K562 (cell line): ENCODE measurements around the gene RNF11. TPM values are rescaled to one million over a fixed set of nuclear protein-coding genes. Genes with fewer than 3 reads are reported as not detected.
A peak's percentile ranks its signal among the peaks of the same experiment; 100 is the strongest.

Experiments
- CBX2 ChIP-seq: fragments of 200-600 bp; sonication (generic); IDR thresholded peaks from one replicate; pipeline ENCODE4 v1.6.1; 2012; ENCODE audit warnings: mild to moderate bottlenecking, low read length, inconsistent platforms; ENCODE audit not compliant: insufficient read depth, poor library complexity, severe bottlenecking
- CCNT2 ChIP-seq: IDR thresholded peaks from 2 replicates; pipeline ENCODE4 v1.6.1; 2011; ENCODE audit warnings: borderline replicate concordance, low read depth, mild to moderate bottlenecking, moderate library complexity, mixed read lengths, low read length; ENCODE audit not compliant: insufficient read length; ENCODE audit errors: extremely low read depth
- E2F5 ChIP-seq: sonication (generic); formaldehyde crosslinking; IDR thresholded peaks from 2 replicates; pipeline ENCODE4 v1.8.0; 2022; ENCODE audit warnings: mild to moderate bottlenecking, missing genetic modification reagents
- KDM1A ChIP-seq, 2 experiments: fragments of 450-650 bp; IDR thresholded peaks; 2 replicates each; pipeline ENCODE4 v1.6.1; 2016; ENCODE audit warnings: mild to moderate bottlenecking in 2 of 2
- KDM5B ChIP-seq: fragments of 200-600 bp; sonication (generic); IDR thresholded peaks from 2 replicates; pipeline ENCODE4 v1.6.1; 2012; ENCODE audit warnings: low read depth, mild to moderate bottlenecking, moderate library complexity, low read length, control low read depth, inconsistent platforms; ENCODE audit not compliant: insufficient replicate concordance
- MED1 ChIP-seq: sonication (generic); formaldehyde crosslinking; IDR thresholded peaks from 2 replicates; pipeline ENCODE4 v1.8.1; 2023; ENCODE audit warnings: missing genetic modification reagents, borderline replicate concordance
- MNT ChIP-seq, 2 experiments: fragments of 450-650 bp; conservative IDR thresholded peaks; 2 replicates each; pipeline ENCODE4 v1.6.1; 2017; ENCODE audit warnings: mild to moderate bottlenecking in 2 of 2, moderate library complexity in 2 of 2
- TBP ChIP-seq: optimal IDR thresholded peaks from 2 replicates; pipeline ENCODE3; 2011; ENCODE audit warnings: low read depth, low read length, improper control_type of control experiment
- TFAP4 ChIP-seq: sonication (generic); formaldehyde crosslinking; IDR thresholded peaks from 2 replicates; pipeline ENCODE4 v1.8.0; 2022; ENCODE audit warnings: missing genetic modification reagents, mild to moderate bottlenecking, moderate library complexity, borderline replicate concordance
- UBTF ChIP-seq, 2 experiments: IDR thresholded peaks; 2 replicates each; pipeline ENCODE4 v1.6.1; 2012; ENCODE audit warnings: improper control_type of control experiment in 2 of 2, low read depth in 2 of 2, low read length in 2 of 2, borderline replicate concordance in 1 of 2
- ZKSCAN8 ChIP-seq: fragments of 200-800 bp; sonication (Bioruptor generic); IDR thresholded peaks from 2 replicates; pipeline ENCODE4 v1.6.1; 2016; ENCODE audit warnings: missing genetic modification characterization, missing compliant biosample characterization
- ZNF561 ChIP-seq: fragments of 450-650 bp; formaldehyde crosslinking; conservative IDR thresholded peaks from 2 replicates; pipeline ENCODE4 v1.4.0; 2020; ENCODE audit warnings: mild to moderate bottlenecking, moderate library complexity
- polyA plus RNA-seq, 8 experiments: library from polyadenylated mRNA; depleted of rRNA in 4 of 8; stranded (reverse) in 5 of 8; unstranded in 3 of 8; fragments of >200 nt; fragmentation: Nextera tagmentation in 2 of 8; fragmentation: Illumina TruSeq in 1 of 8; extraction: Ambion mirVana in 2 of 8; extraction: Trizol in 1 of 8; gene quantifications; 2 replicates each; pipeline versions ENCODE4 v1.2.1 to v1.2.3, GENCODE V29; 2011 to 2014; ENCODE audit warnings: inconsistent platforms in 1 of 8, missing spikeins in 1 of 8
- total RNA-seq, 7 experiments: library from RNA; depleted of rRNA in 6 of 7; stranded (reverse); fragments of >200 nt in 6 of 7; fragmentation: Illumina TruSeq in 2 of 7; extraction: Trizol in 2 of 7; gene quantifications; 2 replicates each; pipeline versions ENCODE4 v1.2.1 to v1.2.3, GENCODE V29; 2011 to 2021; ENCODE audit warnings: low replicate concordance in 1 of 7

The RNF11 gene
- total and polyA plus RNA-seq, 9 of the 15 experiments (the other 6 are each of a cell fraction or from before 2014, with no cell fraction given): 5.7 to 34.3 (median 23.1) TPM

DNA sequence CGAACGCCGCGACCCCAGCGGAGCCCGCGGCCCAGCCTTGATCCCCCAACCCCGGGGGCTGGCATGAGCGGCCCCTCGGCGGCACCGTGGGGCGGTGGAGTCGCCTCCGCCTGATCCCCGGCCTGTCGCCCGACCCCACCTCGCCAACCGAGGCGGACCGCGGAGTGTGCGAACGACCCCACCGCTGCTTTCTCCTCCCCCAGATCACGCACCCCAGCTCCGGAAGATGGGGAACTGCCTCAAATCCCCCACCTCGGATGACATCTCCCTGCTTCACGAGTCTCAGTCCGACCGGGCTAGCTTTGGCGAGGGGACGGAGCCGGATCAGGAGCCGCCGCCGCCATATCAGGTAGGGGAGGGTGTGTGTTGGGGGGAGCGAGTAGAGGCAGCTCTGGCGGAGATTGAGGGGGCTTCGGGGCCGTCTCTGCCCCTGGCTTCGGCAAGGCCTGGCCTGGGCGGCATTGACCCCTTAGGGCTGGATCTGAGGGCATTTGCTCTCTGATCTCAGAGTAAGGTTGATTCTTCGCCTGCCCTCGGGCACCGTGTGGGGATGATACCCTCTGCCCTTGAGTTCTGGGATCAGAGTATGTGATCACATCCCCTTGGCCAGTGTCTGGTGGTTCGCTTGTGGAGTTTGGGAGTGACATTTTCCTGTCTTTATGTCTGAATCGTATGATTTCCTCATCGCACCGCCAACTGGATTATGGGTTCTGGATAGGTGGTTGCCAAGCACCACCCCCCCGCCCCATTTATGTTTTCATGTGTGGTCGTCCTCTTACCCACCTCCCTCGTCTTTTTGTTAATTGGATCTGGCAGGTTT is 668 bp downstream of the RNF11 start (continued):
- TF ChIP-seq UBTF (IDR thresholded peaks at IDR 0.05; ENCODE audit: borderline replicate concordance in 1 of 2, low read depth in 2 of 2, low read length in 2 of 2) (no peak), MED1 (CRISPR knock-in tag) (no peak), TFAP4 (CRISPR knock-in tag) (no peak), CBX2 (no peak), KDM5B (peak; percentile 64), ZNF561 (no peak), ZKSCAN8 (CRISPR knock-in tag) (no peak), TBP (no peak), MNT (conservative IDR thresholded peaks at IDR 0.05) (no peak; a peak in 1 of 4 replicates), KDM1A (IDR thresholded peaks at IDR 0.05) (no peak), E2F5 (CRISPR knock-in tag) (no peak), CCNT2 (no peak)
